HepG2 (cell line): ENCODE results near the gene ZNF747. TPM values are rescaled to one million over a fixed set of nuclear protein-coding genes. Genes with fewer than 3 reads are reported as not detected.

Source experiments
- KDM1A ChIP-seq: IDR thresholded peaks from 2 replicates; pipeline ENCODE4 v1.6.1; 2016; ENCODE audit warnings: missing compliant biosample characterization
- NFKBIZ ChIP-seq: IDR thresholded peaks from 2 replicates; pipeline ENCODE4 v1.6.1; 2018; ENCODE audit warnings: missing genetic modification reagents, missing compliant biosample characterization
- NR2F6 ChIP-seq, 2 experiments: IDR thresholded peaks; 2 replicates each; pipeline ENCODE4 v1.6.1; 2016; ENCODE audit warnings: antibody characterized with exemption in 1 of 2, mild to moderate bottlenecking in 1 of 2
- ZBTB40 ChIP-seq, 2 experiments: fragments of 450-650 bp in 1 of 2; sonication (generic) in 1 of 2; formaldehyde crosslinking in 1 of 2; IDR thresholded peaks; 2 replicates each; pipeline versions ENCODE4 v1.6.1 to v1.8.0; 2016 to 2022; ENCODE audit warnings: antibody characterized with exemption in 1 of 2, mild to moderate bottlenecking in 1 of 2, missing genetic modification reagents in 1 of 2
- ZMAT3 ChIP-seq: sonication (generic); formaldehyde crosslinking; conservative IDR thresholded peaks from 2 replicates; pipeline ENCODE4 v1.7.0; 2021; ENCODE audit warnings: missing genetic modification reagents
- ZNF235 ChIP-seq: sonication (generic); formaldehyde crosslinking; IDR thresholded peaks from 2 replicates; pipeline ENCODE4 v1.8.1; 2023; ENCODE audit warnings: mild to moderate bottlenecking, missing genetic modification reagents, borderline replicate concordance
- ZNF333 ChIP-seq: sonication (generic); formaldehyde crosslinking; IDR thresholded peaks from 2 replicates; pipeline ENCODE4 v1.4.0; 2020; ENCODE audit warnings: mild to moderate bottlenecking, missing genetic modification reagents, borderline replicate concordance
- ZNF441 ChIP-seq: sonication (generic); formaldehyde crosslinking; IDR thresholded peaks from 2 replicates; pipeline ENCODE4 v1.7.0; 2021; ENCODE audit warnings: missing genetic modification reagents, borderline replicate concordance
- polyA plus RNA-seq, 8 experiments: library from polyadenylated mRNA; depleted of rRNA in 3 of 8; stranded (reverse) in 7 of 8; unstranded in 1 of 8; fragments of >200 nt; fragmentation: Illumina TruSeq in 4 of 8; extraction: Trizol in 4 of 8; gene quantifications; 2 replicates each; pipeline versions ENCODE4 v1.2.1 to v1.2.3, GENCODE V29; 2011 to 2016; ENCODE audit warnings: low read depth in 4 of 8, missing spikeins in 1 of 8, mixed read lengths in 1 of 8; ENCODE audit not compliant: insufficient read depth in 1 of 8
- total RNA-seq, 5 experiments: library from RNA; depleted of rRNA; stranded (reverse); fragments of >200 nt; fragmentation: Illumina TruSeq; extraction: Trizol; gene quantifications; 2 replicates each; pipeline ENCODE4 v1.2.3, GENCODE V29; 2016; ENCODE audit warnings: low read depth in 1 of 5
- TF ChIP-seq, protein P1 (sequence below): sonication (generic); formaldehyde crosslinking; IDR thresholded peaks from 2 replicates; pipeline ENCODE4 v1.4.0; 2020; ENCODE audit warnings: mild to moderate bottlenecking, missing genetic modification reagents

Gene ZNF747
- total and polyA plus RNA-seq, 2 of the 13 experiments (the other 11 are each of a cell fraction or from before 2014, with no cell fraction given): 7.2 to 10.2 TPM

- TF ChIP-seq ZBTB40 (IDR thresholded peaks at IDR 0.05): no peak
- TF ChIP-seq ZBTB40 (CRISPR knock-in tag; IDR thresholded peaks at IDR 0.05): peak; percentile 56; the same call in 1 of the 2 replicates
- TF ChIP-seq ZNF333 (CRISPR knock-in tag): peak; percentile 69; the same call in 1 of the 2 replicates
- TF ChIP-seq ZMAT3 (CRISPR knock-in tag): peak; percentile 66; the same call in 1 of the 2 replicates
- TF ChIP-seq, protein P1, sequence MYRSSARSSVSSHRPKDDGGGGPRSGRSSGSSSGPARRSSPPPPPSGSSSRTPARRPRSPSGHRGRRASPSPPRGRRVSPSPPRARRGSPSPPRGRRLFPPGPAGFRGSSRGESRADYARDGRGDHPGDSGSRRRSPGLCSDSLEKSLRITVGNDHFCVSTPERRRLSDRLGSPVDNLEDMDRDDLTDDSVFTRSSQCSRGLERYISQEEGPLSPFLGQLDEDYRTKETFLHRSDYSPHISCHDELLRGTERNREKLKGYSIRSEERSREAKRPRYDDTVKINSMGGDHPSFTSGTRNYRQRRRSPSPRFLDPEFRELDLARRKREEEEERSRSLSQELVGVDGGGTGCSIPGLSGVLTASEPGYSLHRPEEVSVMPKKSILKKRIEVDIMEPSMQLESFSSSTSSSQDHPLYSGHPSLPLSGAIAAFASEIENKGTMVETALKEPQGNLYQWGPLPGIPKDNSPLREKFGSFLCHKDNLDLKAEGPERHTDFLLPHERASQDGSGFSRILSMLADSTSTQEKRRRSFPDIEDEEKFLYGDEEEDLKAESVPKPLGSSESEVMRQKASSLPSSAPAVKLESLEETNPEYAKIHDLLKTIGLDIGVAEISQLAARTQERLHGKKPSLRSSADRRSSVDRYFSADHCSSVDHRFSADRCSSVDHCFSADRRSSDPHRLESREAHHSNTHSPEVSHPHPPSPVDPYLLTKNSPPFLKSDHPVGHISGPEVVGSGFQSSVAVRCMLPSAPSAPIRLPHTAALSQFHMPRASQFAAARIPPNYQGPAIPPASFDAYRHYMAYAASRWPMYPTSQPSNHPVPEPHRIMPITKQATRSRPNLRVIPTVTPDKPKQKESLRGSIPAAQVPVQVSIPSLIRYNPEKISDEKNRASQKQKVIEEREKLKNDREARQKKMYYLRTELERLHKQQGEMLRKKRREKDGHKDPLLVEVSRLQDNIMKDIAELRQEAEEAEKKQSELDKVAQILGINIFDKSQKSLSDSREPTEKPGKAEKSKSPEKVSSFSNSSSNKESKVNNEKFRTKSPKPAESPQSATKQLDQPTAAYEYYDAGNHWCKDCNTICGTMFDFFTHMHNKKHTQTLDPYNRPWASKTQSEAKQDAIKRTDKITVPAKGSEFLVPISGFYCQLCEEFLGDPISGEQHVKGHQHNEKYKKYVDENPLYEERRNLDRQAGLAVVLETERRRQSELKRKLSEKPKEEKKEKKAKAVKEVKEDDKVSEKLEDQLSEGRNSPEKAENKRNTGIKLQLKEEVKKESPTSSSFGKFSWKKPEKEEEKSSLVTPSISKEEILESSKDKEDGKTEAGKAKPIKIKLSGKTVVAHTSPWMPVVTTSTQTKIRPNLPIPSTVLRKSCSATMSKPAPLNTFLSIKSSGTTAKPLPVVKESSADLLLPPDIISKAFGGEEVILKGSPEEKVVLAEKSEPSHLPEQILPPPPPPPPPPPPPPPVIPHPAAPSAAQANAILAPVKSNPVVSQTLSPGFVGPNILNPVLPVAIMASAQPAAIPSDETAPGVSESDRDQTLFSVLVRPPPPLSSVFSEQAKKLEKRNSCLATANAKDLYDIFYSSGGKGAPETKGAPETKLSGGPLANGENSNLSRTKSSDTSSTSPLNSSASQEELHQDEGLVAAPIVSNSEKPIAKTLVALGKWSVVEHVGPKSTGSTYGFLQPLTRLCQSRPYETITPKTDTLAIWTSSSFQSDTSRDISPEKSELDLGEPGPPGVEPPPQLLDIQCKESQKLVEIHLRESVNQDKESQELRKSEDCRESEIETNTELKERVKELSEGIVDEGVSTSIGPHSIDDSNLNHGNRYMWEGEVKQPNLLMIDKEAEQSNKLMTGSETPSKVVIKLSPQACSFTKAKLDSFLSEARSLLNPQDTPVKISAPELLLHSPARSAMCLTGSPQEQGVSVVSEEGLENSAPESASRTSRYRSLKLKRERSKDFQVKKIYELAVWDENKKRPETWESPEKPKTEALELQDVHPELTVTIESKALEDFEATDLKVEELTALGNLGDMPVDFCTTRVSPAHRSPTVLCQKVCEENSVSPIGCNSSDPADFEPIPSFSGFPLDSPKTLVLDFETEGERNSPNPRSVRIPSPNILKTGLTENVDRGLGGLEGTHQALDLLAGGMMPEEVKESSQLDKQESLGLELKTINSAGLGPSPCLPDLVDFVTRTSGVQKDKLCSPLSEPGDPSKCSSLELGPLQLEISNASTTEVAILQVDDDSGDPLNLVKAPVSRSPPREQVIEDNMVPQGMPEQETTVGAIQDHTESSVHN: no peak
- TF ChIP-seq KDM1A (CRISPR knock-in tag): no peak
- TF ChIP-seq ZNF235: 0 out of 2 replicates have a peak, but pooled peaks have one; percentile 37
- TF ChIP-seq NR2F6 (IDR thresholded peaks at IDR 0.05): 0 out of 2 replicates have a peak, but pooled peaks have one; percentile 19
- TF ChIP-seq NR2F6 (CRISPR knock-in tag; IDR thresholded peaks at IDR 0.05): peak; percentile 35
- no peak for TF ChIP-seq NFKBIZ
- peak; percentile 69; the same call in 1 of the 2 replicates for TF ChIP-seq ZNF441 (CRISPR knock-in tag)
These were observed 12.6 kb downstream of the ZNF747 start (continued) for GRCh38 chr16:30521873-30522641.
